GM21576 (cell line): Measurements from ENCODE around the gene CAMTA2.

Experiments
- ATAC-seq: cut with Tn5 transposase; IDR thresholded peaks from one replicate; pipeline ENCODE4 v1.9.1; 2021; ENCODE audit warnings: mild to moderate bottlenecking, moderate library complexity; ENCODE audit not compliant: unreplicated experiment

The CAMTA2 gene

GRCh38 chr17:4947411-4948165 is 39.9 kb downstream of the CAMTA2 start:
- no peak for ATAC-seq

DNA sequence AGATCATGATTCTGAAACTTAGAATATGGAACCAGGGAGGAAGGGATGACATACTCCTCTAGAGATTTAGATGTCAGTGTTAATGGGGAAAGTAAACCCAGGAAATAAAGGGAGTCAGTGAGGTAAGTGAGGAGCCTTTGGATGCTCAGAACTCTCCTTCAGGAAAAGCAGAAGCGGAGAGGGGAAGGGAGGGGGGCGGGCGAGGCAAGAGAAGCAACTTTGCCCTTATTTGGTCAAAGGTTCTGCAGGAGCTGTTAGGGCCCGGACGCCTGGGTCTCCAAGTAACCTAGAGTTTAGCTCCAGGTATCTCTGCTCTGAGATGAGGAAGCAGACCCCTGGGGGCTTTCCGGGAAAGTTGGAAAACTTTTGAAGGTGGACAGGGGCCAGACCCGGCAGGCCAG is 40.5 kb downstream of the CAMTA2 start:
- no peak for ATAC-seq

GRCh38 chr17:4946312-4946976 is 41.0 kb downstream of the CAMTA2 start:
- no peak for ATAC-seq

DNA sequence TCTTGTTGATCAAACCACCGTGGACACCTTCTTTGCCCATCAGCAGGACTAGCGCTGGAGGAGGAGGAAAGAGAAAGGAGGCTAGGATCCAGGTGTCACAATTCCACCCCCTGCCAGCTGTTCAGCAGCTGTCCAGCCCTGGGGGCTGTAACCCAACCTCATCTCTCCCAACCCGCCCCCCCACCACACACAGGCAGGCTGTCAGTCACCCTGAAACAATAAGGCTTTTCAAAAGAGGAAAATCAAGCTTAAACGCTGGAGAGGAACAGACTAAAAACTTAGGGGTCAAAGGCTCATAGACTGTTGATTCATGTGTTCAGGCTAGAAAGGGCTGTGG is 41.6 kb downstream of the CAMTA2 start:
- no peak for ATAC-seq

DNA sequence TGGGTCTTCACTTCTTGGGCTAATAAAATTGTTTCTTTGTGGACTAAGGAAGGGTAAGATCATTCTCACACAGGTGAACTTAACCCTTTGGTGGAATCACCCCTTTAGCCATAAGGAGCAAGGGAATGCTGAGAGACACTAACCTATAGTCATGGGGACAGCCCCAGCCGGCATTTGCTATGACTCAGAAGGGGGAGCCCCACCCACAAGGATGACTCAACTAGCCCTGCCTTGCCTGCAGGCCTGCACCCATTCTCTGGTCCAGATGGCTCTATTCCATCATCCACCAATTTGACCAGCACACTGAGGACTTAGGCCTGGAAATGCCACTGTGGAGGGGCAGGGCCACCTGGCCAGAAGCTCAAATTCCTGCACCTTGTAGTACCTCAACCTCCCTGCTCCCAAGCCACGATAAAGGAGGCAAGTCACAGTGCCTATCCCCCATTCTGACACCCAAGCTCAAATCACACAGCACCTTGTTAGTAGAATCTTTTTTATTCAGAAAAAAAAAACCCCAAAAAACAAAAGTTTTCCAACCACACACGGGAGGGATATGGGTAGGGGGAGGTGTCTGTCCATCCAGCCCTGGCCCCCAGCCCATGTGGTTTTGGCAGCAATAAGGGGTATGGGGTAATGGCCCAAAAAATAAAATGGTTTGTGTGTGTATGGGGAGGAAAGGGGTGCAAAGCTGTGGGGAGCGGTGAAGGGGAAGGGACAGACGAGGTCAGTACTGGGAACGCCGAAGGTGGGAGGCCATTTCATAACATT is 42.1 kb downstream of the CAMTA2 start:
- no peak for ATAC-seq

GRCh38 chr17:4944554-4945175 is 42.8 kb downstream of the CAMTA2 start:
- no peak for ATAC-seq

DNA sequence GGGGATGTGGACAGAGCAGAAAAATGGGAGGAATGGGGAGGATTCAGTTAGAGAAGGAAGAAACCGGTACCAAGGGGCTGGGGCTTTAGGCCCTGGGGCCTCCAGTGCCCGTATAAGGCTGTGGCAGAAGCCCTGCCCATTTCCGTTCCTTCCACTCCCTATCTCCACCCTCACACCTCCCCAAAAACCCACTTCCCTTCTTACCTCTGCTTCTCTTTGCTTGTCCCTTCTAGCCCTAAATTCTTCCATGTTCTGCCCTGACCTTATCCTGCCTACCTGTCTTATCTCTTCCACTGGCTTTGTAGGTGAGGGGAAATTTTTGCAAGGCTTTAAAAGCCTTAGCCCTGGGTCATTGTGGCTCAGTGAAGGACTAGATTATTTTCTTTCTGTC is 43.3 kb downstream of the CAMTA2 start:
- ATAC-seq = no peak

- ATAC-seq = no peak
These were observed 44.5 kb downstream of the CAMTA2 start for GRCh38 chr17:4942760-4943508.

GRCh38 chr17:4941319-4941610 is 46.2 kb downstream of the CAMTA2 start:
- ATAC-seq = no peak

- no peak for ATAC-seq
These were observed 46.7 kb downstream of the CAMTA2 start for GRCh38 chr17:4940555-4941318.

GRCh38 chr17:4939796-4940554 is 47.5 kb downstream of the CAMTA2 start, which contains the start of the genes RNF167 and SLC25A11:
TSS of gene RNF167 (plus strand) at chr17:4940268. CDS start at chr17:4940910, 642 bp downstream.
TSS of gene SLC25A11 (minus strand) at chr17:4940046. CDS start at chr17:4939910, 136 bp downstream.
- peak; percentile 67 for ATAC-seq

DNA sequence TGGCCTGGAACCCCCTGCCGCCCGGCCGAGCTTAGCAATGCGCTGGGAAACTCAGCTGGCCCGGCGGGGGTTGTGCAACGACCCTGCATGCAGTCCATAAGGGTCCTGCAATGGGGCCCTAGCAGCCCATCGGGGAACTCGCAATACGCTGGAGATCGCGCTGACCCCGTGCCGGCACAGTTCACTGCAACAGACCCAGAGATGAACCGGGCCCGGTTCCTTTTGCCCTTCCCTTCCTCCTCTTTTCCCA is 48.0 kb downstream of the CAMTA2 start:
- ATAC-seq = no peak

GRCh38 chr17:4938688-4939545 is 48.6 kb downstream of the CAMTA2 start:
- no peak for ATAC-seq

GRCh38 chr17:4938069-4938491 is 49.4 kb downstream of the CAMTA2 start:
- no peak for ATAC-seq

DNA sequence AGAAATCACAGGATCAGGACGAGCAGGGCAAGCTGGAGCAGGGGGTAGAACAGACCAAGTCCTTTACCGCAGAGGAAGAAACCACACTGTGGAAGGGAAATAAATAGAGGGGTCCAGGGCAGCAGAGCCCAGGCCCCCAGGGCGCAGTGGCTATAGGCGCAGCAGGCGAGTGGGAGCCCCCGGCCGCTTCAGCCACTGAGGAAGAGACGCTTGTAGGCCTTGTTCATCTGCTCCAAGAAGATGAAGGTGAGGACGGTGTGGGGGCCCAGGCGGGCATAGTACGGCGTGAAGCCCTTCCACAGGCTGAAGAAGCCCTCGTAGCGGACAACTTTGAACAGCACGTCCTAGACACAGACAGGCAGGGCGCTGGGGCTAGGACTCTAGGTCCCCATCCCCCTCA is 49.9 kb downstream of the CAMTA2 start:
- no peak for ATAC-seq

- ATAC-seq = no peak
These were observed 51.0 kb downstream of the CAMTA2 start for GRCh38 chr17:4936436-4936835.

DNA sequence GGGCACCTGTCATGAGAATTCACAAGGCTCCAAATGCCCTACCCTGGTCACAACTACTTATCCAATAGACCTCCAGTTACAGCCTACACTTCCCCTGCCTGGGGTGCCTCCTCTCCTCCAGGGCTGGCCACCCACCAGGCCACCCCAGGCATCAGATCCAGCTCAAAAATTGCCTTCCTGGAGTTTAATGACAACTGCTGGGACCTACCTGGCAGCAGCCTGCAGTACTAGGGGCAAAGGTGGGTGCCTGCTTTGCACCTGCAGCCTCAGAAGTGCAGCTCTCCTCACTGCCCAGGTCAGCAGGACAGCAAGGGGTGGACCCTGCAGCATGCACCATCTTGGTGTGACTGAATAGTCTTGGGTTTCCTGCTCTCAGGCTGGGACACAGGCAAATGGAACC is 51.8 kb downstream of the CAMTA2 start:
- ATAC-seq = no peak

GRCh38 chr17:4934173-4934979 is 53.1 kb downstream of the CAMTA2 start:
- ATAC-seq = no peak
